ENCODE data around the gene SYNGR4. TPM values are rescaled to one million over a fixed set of nuclear protein-coding genes. Genes with fewer than 3 reads are reported as not detected.
"Not testable (repeated sequence)": the region's sequence is repeated elsewhere in the genome, so short reads cannot be mapped to it uniquely, and the experiment has no call there.

The SYNGR4 gene, protein sequence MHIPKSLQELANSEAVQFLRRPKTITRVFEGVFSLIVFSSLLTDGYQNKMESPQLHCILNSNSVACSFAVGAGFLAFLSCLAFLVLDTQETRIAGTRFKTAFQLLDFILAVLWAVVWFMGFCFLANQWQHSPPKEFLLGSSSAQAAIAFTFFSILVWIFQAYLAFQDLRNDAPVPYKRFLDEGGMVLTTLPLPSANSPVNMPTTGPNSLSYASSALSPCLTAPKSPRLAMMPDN
- not detected in 2 replicates for total RNA-seq

- DNase-seq, result peak; percentile 100
Observed at GRCh38 chr19:48363810-48364597, at the start of gene SYNGR4, which contains the start of gene TMEM143. SYNGR4 (plus strand) TSS chr19:48364367; CDS start chr19:48365843, 1,476 bp downstream. TMEM143 (minus strand) TSS chr19:48363940; CDS start chr19:48363920, 20 bp downstream.

DNA sequence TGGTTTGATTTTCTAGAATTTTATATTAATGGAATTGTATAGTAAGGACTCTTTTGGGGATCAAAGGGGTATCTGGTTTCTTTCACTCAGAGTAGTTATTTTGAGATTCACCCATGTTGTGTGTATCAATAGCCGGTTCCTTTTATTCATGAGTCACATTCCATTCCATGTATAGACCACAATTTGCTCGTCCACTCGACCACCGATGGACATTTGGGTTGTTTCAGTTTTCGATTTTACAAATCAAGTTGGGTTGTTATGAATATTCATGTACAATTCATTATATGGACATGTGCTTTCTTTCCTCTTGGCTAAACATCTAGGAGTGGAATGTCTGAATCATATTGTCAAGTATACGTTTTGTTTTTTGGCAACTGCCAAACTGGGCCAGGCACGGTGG lies 48.5 kb upstream of the SYNGR4 start:
- DNase-seq, result no peak

DNA sequence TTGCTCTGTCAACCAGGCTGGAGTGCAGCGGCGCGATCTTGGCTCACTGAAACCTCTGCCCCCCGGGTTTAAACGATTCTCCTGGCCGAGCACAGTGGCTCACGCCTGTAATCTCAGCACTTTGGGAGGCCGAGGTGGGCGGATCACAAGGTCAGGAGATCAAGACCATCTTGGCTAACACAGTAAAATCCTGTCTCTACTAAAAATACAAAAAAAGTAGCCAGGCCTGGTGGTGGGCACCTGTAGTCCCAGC lies 46.5 kb upstream of the SYNGR4 start:
- DNase-seq, result not testable (repeated sequence)

- DNase-seq, result no peak
Observed at GRCh38 chr19:48318286-48318987, 45.7 kb upstream of the SYNGR4 start.

GRCh38 chr19:48319647-48320541 lies 44.3 kb upstream of the SYNGR4 start:
- peak; percentile 92 for DNase-seq

- DNase-seq, result peak; percentile 93
Observed at GRCh38 chr19:48321372-48321621, 42.9 kb upstream of the SYNGR4 start.

DNA sequence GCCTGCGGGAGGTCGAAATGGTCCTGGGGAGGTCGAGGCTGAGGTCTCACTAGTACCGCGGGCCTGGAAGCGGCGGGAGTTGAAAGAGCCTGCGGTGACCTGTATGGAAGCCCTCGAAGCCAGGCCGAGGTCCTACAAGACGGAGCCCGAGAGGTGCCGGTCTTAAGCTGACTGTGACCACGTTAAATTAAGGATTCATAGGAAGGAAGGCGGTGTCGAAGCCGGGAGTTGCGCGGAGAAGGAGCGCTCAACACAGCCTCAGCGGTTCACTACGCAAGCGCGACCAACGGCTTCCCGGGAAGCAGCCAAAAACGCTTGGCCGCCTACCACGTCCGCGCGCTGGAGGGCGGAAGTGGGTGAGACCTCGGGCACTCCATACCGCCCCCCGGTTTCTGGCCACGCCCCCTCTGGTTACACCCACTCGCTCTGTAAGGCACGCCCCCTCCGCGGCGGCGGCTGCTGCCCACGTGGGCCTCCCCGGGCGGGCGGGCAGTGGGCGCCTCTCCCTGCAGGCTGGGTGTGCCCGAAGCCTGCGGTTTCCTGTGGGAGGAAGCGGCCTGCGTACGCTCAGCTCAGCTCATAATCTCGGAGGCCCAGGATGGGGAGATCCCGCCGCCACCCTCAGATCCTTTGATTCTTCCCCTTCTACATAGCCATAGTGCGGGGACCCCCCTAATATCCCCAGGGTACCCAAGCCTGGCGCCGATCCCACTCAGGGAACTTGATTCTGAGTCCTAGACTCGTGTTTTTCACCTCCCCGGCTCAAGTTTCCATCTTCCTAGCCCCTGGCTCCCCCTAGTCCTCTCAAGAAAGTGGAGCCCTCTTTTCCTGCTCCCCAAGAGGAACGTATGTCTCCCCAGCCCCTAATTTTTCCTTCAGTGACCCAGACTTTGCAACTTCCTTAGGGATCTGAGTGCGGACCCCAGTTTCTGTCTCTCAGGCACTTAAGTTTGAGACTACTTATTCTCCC lies 42.3 kb upstream of the SYNGR4 start:
- DNase-seq, result peak; percentile 98

GRCh38 chr19:48325265-48325910 lies 38.8 kb upstream of the SYNGR4 start, which contains the start of gene EMP3:
EMP3 (plus strand) TSS chr19:48325552; CDS start chr19:48326845, 1,293 bp downstream.
- peak; percentile 48 for DNase-seq

DNA sequence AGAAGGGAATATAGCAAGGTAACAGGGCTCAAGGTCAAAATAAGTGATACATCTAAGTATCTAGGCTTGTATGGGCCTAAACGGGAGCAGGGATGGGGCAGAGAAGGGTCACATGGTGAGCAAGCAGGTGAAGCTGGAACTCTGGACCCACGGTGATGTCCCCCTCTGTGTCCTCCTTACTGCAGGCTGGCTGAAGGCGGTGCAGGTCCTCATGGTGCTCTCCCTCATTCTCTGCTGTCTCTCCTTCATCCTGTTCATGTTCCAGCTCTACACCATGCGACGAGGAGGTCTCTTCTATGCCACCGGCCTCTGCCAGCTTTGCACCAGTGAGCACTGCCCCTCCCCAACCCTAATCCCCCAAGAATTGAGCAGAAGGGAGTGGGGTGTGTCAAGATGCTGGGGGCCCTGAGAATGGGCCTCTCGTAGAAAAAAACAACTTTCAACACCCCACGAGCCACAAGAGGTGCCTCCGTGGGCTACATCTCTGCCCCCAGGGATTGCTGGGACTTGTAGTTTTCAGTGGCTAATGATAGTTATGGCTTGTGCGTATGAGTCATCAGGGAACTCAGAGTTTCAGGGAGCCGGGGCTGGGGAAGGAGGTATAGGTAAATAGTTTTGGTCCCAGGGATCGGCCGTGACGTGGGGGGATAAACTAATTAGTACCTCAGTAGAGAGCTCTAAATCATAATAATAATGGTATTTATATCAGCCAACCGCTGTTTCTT lies 34.8 kb upstream of the SYNGR4 start:
- DNase-seq, result peak; percentile 38

- peak; percentile 91 for DNase-seq
Observed at GRCh38 chr19:48330012-48330681, 34.0 kb upstream of the SYNGR4 start.

DNA sequence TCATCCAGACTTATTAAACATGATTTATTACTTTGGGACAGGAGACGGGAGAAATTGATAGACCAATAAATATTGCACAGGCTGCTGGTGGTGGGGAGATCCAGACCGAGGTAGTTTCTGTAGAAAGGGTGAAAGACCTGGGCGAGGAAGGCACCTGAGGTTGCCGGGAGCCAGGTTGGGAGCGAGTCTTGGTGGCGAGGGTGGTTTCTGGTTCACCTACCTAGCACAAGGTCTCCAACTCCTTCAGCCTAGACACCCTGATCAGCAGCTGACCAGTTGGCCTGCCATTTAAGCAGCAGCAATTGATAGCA lies 31.9 kb upstream of the SYNGR4 start:
- no peak for DNase-seq

- DNase-seq, result peak; percentile 99
Observed at GRCh38 chr19:48332662-48333466, 31.3 kb upstream of the SYNGR4 start.

- DNase-seq, result peak; percentile 96
Observed at GRCh38 chr19:48333467-48334384, 30.4 kb upstream of the SYNGR4 start.

- no peak for DNase-seq
Observed at GRCh38 chr19:48338253-48338755, 25.9 kb upstream of the SYNGR4 start.

GRCh38 chr19:48338802-48339503 lies 25.2 kb upstream of the SYNGR4 start:
- DNase-seq, result no peak

- no peak for DNase-seq
Observed at GRCh38 chr19:48340995-48341394, 23.2 kb upstream of the SYNGR4 start.
